IPS-20b (cell line): ENCODE data around the gene F7.
"Not testable (repeated sequence)": the region's sequence is repeated elsewhere in the genome, so short reads cannot be mapped to it uniquely, and the experiment has no call there.

Experiments
- H3K27ac ChIP-seq: one replicate; pipeline ENCODE4 v1.5.1; 2013; ENCODE audit warnings: low read length
- H3K27me3 ChIP-seq: 2 replicates; pipeline ENCODE4 v1.6.1; 2013; ENCODE audit warnings: mild to moderate bottlenecking, low read length, inconsistent platforms; ENCODE audit not compliant: insufficient read depth
- H3K36me3 ChIP-seq: 2 replicates; pipeline ENCODE4 v1.6.1; 2013; ENCODE audit warnings: low read depth, mild to moderate bottlenecking, inconsistent platforms, low read length, moderate library complexity; ENCODE audit not compliant: insufficient read depth
- H3K4me1 ChIP-seq: 2 replicates; pipeline ENCODE4 v1.6.1; 2013; ENCODE audit warnings: mild to moderate bottlenecking, control low read depth, inconsistent platforms, low read length, moderate library complexity; ENCODE audit not compliant: insufficient read depth
- H3K4me3 ChIP-seq: 2 replicates; pipeline ENCODE4 v1.5.1; 2013; ENCODE audit warnings: mild to moderate bottlenecking, low read length, inconsistent platforms
- H3K9ac ChIP-seq: 2 replicates; pipeline ENCODE4 v1.6.1; 2013; ENCODE audit warnings: low read depth, mild to moderate bottlenecking, inconsistent platforms, low read length, moderate library complexity
- H3K9me3 ChIP-seq: 2 replicates; pipeline ENCODE4 v1.6.1; 2013; ENCODE audit warnings: mild to moderate bottlenecking, low read depth, low read length, inconsistent platforms; ENCODE audit not compliant: insufficient read depth

Gene F7

GRCh38 chr13:113097651-113098050, 7.9 kb upstream of the F7 start:
- Histone ChIP-seq H3K9ac (no peak overlapping the region), H3K27ac (no peak overlapping the region), H3K4me3 (no peak overlapping the region), H3K9me3 (no peaks in the 10 kb centered on the region), H3K4me1 (no peaks in the 10 kb centered on the region), H3K27me3 (no peaks in the 10 kb centered on the region), H3K36me3 (no peaks in the 10 kb centered on the region)

GRCh38 chr13:113098162-113098732, 7.3 kb upstream of the F7 start:
- H3K9ac ChIP-seq, result no peak overlapping the region
- no peaks in the 10 kb centered on the region for H3K27me3 ChIP-seq
- no peaks in the 10 kb centered on the region for H3K4me1 ChIP-seq
- H3K9me3 ChIP-seq, result no peaks in the 10 kb centered on the region
- no peak overlapping the region for H3K27ac ChIP-seq
- no peaks in the 10 kb centered on the region for H3K36me3 ChIP-seq
- H3K4me3 ChIP-seq, result no peak overlapping the region

DNA sequence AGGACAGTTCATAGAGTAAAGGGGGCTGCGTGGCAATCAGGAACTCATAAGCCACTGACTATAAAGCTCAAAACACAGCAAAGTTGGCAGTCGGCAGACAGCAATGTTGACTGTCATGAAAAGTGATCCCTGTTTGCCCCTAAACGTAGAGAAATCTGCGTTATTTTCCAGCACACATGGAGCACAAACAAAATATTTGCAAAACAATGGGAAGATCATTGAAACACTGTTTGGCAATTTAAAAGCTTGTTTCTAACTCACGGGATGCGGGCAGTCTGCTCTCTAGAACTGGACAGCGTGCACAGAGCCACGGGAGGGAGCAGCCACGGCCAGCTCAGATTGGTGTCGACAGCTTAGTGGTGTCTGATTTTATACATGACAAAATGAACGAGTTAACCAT, 6.4 kb upstream of the F7 start:
- H3K27me3 ChIP-seq, result no peaks in the 10 kb centered on the region
- no peaks in the 10 kb centered on the region for H3K9me3 ChIP-seq
- no peak overlapping the region for H3K9ac ChIP-seq
- no peaks in the 10 kb centered on the region for H3K4me1 ChIP-seq
- H3K36me3 ChIP-seq, result no peaks in the 10 kb centered on the region
- H3K27ac ChIP-seq, result no peak overlapping the region
- no peak overlapping the region for H3K4me3 ChIP-seq

GRCh38 chr13:113102302-113102701, 3.3 kb upstream of the F7 start:
- H3K4me1 ChIP-seq, H3K36me3 ChIP-seq, H3K9ac ChIP-seq, H3K9me3 ChIP-seq, H3K27ac ChIP-seq, H3K27me3 ChIP-seq, H3K4me3 ChIP-seq: not testable (repeated sequence)

GRCh38 chr13:113102727-113103126, 2.9 kb upstream of the F7 start:
- Histone ChIP-seq H3K27me3 (no peaks in the 10 kb centered on the region), H3K4me3 (no peak overlapping the region), H3K27ac (no peak overlapping the region), H3K4me1 (peaks cover 4% of the 10 kb centered on the region; the same call in 1 of the 2 replicates), H3K9ac (no peak overlapping the region), H3K9me3 (no peaks in the 10 kb centered on the region), H3K36me3 (no peaks in the 10 kb centered on the region)

- Histone ChIP-seq H3K9me3 (no peaks in the 10 kb centered on the region), H3K36me3 (no peaks in the 10 kb centered on the region), H3K4me3 (no peak overlapping the region), H3K27ac (no peak overlapping the region), H3K9ac (no peak overlapping the region), H3K4me1 (peaks cover 4% of the 10 kb centered on the region; the same call in 1 of the 2 replicates), H3K27me3 (peaks cover 3% of the 10 kb centered on the region; the same call in 1 of the 2 replicates)
Measured at GRCh38 chr13:113103646-113104045, 1.9 kb upstream of the F7 start.

GRCh38 chr13:113105921-113106452, 396 bp downstream of the F7 start:
- Histone ChIP-seq H3K27ac (no peak overlapping the region), H3K9ac (no peak overlapping the region), H3K4me3 (no peak overlapping the region), H3K4me1 (peaks cover 4% of the 10 kb centered on the region; the same call in 1 of the 2 replicates), H3K27me3 (peaks cover 24% of the 10 kb centered on the region), H3K36me3 (no peaks in the 10 kb centered on the region), H3K9me3 (no peaks in the 10 kb centered on the region)

GRCh38 chr13:113106711-113107351, 1.2 kb downstream of the F7 start:
- H3K27ac ChIP-seq, result no peak overlapping the region

DNA sequence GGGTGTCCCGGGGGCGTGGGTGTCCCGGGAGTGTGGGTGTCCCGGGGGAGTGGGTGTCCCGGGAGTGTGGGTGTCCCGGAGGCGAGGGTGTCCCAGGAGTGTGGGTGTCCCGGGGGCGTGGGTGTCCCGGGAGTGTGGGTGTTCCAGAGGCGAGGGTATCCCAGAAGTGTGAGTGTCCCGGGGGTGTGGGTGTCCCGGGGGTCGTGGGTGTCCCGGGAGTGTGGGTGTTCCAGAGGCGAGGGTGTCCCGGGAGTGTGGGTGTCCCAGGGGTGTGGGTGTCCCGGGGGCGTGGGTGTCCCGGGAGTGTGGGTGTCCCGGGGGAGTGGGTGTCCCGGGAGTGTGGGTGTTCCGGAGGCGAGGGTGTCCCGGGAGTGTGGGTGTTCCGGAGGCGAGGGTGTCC, 2.9 kb downstream of the F7 start:
- not testable (repeated sequence) for H3K36me3 ChIP-seq, H3K27ac ChIP-seq, H3K4me3 ChIP-seq, H3K9ac ChIP-seq, H3K9me3 ChIP-seq, H3K4me1 ChIP-seq
- peaks cover 48% of the 10 kb centered on the region for H3K27me3 ChIP-seq

More at GRCh38 chr13:113106711-113107351, 1.2 kb downstream of the F7 start:
- Histone ChIP-seq H3K9me3 (no peaks in the 10 kb centered on the region), H3K9ac (no peak overlapping the region), H3K4me1 (peaks cover 4% of the 10 kb centered on the region; the same call in 1 of the 2 replicates), H3K4me3 (no peak overlapping the region), H3K36me3 (no peaks in the 10 kb centered on the region), H3K27me3 (peaks cover 31% of the 10 kb centered on the region)

DNA sequence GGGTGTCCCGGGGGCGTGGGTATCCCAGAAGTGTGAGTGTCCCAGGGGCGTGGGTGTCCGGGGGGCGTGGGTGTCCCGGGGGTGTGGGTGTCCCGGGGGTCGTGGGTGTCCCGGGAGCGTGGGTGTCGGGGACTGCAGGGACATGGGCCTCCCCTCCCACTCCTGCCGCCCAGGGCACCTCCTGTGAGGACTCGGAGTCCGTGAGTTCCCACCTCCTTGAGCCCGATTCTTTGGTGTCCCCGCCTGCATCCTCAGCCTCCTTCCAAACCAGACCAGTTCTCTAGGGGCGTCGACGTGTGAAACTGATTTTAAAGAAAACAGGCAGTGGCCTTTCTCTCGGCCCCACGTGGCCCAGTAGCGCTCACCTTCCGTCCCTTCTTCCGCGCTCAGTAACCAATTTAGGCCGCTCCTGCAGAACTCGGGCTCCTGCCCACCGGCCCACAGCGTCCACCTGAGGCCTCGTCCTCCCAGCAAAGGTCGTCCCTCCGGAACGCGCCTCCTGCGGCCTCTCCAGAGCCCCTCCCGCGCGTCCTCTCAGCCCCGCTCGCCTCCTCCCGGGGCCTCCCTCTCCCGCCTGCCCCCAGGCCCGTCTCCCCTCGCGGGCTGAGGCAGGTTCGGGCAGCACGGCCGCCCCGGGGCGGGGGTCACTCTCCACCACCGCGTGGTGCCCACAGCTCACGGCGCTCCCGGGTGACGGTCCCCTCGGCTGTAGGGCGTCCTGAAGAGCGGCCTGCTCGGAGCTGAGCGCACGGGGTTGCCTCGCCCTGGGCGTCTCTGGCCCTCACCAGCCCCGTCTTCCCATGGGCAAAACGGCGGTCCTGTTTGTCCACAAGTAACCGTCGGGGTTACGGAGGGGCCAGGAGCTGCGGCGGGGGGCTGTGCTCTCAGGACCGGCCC, 3.8 kb downstream of the F7 start:
- H3K9ac ChIP-seq, result no peak overlapping the region
- peaks cover 4% of the 10 kb centered on the region; the same call in 1 of the 2 replicates for H3K4me1 ChIP-seq
- peak overlapping the region; percentile 55; the same call in 1 of the 2 replicates for H3K4me3 ChIP-seq
- peaks cover 51% of the 10 kb centered on the region for H3K27me3 ChIP-seq
- H3K36me3 ChIP-seq, result no peaks in the 10 kb centered on the region
- no peak overlapping the region for H3K27ac ChIP-seq
- no peaks in the 10 kb centered on the region for H3K9me3 ChIP-seq

- peaks cover 4% of the 10 kb centered on the region; the same call in 1 of the 2 replicates for H3K4me1 ChIP-seq
- H3K4me3 ChIP-seq, result peak overlapping the region; percentile 55; the same call in 1 of the 2 replicates
- H3K27ac ChIP-seq, result no peak overlapping the region
- no peak overlapping the region for H3K9ac ChIP-seq
- no peaks in the 10 kb centered on the region for H3K9me3 ChIP-seq
- H3K27me3 ChIP-seq, result peaks cover 51% of the 10 kb centered on the region
- H3K36me3 ChIP-seq, result no peaks in the 10 kb centered on the region
Measured at GRCh38 chr13:113110048-113110851, 4.7 kb downstream of the F7 start.
